Fibroblast of mammary gland (primary cell): ENCODE results near the gene MND1.

Source experiments
- DNase-seq: peaks from one replicate; pipeline ENCODE4 v3.0.0-alpha.2; 2010; ENCODE audit warnings: low read depth
- H3K4me3 ChIP-seq: 2 replicates; pipeline ENCODE4 v1.5.1; 2011; ENCODE audit warnings: low read depth, mild to moderate bottlenecking, low read length, moderate library complexity; ENCODE audit not compliant: control insufficient read depth
- CTCF ChIP-seq: conservative IDR thresholded peaks from 2 replicates; pipeline ENCODE4 v1.5.1; 2011; ENCODE audit warnings: low read depth, low read length, inconsistent platforms; ENCODE audit not compliant: control insufficient read depth, insufficient read depth

MND1 gene

GRCh38 chr4:153333874-153334273 is 10.6 kb upstream of the MND1 start:
- TF ChIP-seq CTCF = no peak

DNA sequence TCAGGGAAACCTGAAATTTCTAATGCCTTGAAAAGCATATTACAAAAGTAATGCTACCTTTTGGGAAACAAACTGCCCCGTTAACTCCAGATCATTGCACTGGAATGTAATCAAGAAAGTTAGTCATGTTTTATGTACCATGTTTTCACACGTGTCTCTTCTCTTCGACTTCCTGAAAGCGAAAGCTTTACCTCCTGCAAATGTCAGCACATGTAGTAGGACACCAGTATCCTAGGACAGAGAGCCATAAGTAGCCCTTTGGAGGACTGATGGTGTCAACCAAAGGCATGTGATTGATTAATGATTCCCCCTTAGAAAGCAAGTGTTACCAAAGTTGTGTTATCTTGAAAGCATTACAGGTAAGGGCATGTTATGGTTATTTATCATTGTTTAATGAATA is 8.8 kb upstream of the MND1 start:
- TF ChIP-seq CTCF = no peak
- peak; percentile 15 for DNase-seq
- no peak overlapping the region for H3K4me3 ChIP-seq

More at GRCh38 chr4:153333874-153334273, 10.6 kb upstream of the MND1 start:
- H3K4me3 ChIP-seq = no peak overlapping the region
- DNase-seq = peak; percentile 11

- DNase-seq = no peak
- H3K4me3 ChIP-seq = no peak overlapping the region
- TF ChIP-seq CTCF = no peak
These were observed 6.8 kb upstream of the MND1 start for GRCh38 chr4:153337686-153338085.

- DNase-seq = peak; percentile 52
- TF ChIP-seq CTCF = no peak
- no peak overlapping the region for H3K4me3 ChIP-seq
These were observed 2.9 kb upstream of the MND1 start for GRCh38 chr4:153341575-153342090.

DNA sequence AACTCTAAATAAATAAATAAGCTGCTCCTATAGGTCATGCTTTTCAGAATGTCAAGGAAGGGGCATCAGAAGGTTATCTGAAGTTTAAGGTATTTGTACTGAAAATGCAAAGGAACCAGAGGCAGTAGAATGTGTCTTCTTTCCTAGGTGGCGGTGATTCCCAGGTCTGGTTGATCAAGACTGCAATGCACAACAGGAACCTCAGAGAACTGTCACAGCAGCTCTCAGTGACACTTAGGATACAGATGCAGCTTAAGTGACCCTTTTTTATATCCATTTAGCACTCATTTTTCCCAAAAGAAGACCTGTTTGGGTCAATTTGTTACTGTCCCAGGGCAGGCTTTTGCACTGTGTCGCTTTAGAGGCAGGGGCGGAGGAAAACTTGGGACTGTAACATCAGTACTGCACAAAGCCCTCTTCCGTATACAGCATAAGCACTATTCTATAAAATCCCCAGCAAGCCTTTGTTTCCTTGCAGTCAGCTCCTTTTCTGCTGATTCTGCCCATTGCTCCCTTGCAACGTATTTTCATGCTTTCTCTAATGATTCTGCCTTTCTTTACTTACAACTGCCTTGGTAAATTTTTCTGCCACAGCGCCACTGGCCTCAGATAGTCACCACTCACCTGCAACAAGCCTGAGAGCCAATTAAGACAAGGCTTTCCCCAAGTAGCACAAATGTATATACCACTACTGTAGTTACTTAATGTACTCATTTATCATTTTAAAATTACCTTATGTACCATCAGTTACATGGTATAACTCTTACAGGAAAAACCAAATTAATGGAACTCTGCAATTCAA is 1.5 kb upstream of the MND1 start:
- H3K4me3 ChIP-seq = no peak overlapping the region
- no peak for TF ChIP-seq CTCF
- no peak for DNase-seq

GRCh38 chr4:153345012-153345981 is 809 bp downstream of the MND1 start:
- H3K4me3 ChIP-seq = peak overlapping the region; percentile 77
- peak; percentile 69 for DNase-seq
- TF ChIP-seq CTCF = peak; percentile 5
